GM23248 (cell line): ENCODE data around the gene ARID5B.

Experiments
- EZH2 ChIP-seq: fragments of 200-600 bp; sonication (generic); IDR thresholded peaks from 2 replicates; pipeline ENCODE4 v1.6.1; 2018; ENCODE audit warnings: antibody characterized with exemption, mild to moderate bottlenecking; ENCODE audit not compliant: insufficient read depth, poor library complexity, severe bottlenecking
- EZH2phosphoT487 ChIP-seq: fragments of 200-600 bp; sonication (generic); IDR thresholded peaks from 2 replicates; pipeline ENCODE4 v1.6.1; 2018; ENCODE audit warnings: antibody characterized with exemption, moderate library complexity, mild to moderate bottlenecking, low read depth; ENCODE audit not compliant: insufficient read depth

- TF ChIP-seq EZH2, result no peak
- no peak for TF ChIP-seq EZH2phosphoT487
Measured at GRCh38 chr10:61899663-61899996, 1.9 kb upstream of the ARID5B start.
